GM12875 (cell line): ENCODE measurements around the gene CNKSR3.

Experiments used
- H3K4me3 ChIP-seq: one replicate; pipeline ENCODE4 v1.5.1; 2011; ENCODE audit warnings: low read depth, low read length, control low read depth
- TF ChIP-seq, protein P1 (sequence below): IDR thresholded peaks from 2 replicates; pipeline ENCODE4 v1.5.1; 2011; ENCODE audit warnings: low read depth, mild to moderate bottlenecking, control low read depth, inconsistent platforms, low read length, moderate library complexity, borderline replicate concordance; ENCODE audit not compliant: insufficient read depth

Gene CNKSR3

DNA sequence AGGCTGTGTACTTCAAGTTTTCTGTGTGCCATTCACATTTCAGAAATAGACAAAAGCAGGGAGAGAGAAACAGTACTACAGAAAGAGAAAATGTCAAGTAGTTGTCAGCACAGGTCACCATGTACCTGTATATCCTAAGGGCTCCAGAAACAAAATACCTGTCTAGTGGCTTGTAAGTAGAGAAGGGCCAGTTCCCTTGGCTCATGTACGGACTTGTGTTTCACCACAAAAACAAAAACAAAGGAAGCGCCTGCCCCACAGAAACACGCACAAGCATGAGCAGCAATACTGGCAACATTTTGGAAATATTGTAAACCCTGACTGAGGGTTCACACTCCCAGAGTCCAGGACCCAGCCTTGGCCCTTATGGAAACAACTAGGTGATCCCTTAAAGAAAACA lies 44.3 kb downstream of the CNKSR3 start:
- H3K4me3 ChIP-seq: no peak overlapping the region
- TF ChIP-seq, protein P1, sequence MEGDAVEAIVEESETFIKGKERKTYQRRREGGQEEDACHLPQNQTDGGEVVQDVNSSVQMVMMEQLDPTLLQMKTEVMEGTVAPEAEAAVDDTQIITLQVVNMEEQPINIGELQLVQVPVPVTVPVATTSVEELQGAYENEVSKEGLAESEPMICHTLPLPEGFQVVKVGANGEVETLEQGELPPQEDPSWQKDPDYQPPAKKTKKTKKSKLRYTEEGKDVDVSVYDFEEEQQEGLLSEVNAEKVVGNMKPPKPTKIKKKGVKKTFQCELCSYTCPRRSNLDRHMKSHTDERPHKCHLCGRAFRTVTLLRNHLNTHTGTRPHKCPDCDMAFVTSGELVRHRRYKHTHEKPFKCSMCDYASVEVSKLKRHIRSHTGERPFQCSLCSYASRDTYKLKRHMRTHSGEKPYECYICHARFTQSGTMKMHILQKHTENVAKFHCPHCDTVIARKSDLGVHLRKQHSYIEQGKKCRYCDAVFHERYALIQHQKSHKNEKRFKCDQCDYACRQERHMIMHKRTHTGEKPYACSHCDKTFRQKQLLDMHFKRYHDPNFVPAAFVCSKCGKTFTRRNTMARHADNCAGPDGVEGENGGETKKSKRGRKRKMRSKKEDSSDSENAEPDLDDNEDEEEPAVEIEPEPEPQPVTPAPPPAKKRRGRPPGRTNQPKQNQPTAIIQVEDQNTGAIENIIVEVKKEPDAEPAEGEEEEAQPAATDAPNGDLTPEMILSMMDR: no peak

DNA sequence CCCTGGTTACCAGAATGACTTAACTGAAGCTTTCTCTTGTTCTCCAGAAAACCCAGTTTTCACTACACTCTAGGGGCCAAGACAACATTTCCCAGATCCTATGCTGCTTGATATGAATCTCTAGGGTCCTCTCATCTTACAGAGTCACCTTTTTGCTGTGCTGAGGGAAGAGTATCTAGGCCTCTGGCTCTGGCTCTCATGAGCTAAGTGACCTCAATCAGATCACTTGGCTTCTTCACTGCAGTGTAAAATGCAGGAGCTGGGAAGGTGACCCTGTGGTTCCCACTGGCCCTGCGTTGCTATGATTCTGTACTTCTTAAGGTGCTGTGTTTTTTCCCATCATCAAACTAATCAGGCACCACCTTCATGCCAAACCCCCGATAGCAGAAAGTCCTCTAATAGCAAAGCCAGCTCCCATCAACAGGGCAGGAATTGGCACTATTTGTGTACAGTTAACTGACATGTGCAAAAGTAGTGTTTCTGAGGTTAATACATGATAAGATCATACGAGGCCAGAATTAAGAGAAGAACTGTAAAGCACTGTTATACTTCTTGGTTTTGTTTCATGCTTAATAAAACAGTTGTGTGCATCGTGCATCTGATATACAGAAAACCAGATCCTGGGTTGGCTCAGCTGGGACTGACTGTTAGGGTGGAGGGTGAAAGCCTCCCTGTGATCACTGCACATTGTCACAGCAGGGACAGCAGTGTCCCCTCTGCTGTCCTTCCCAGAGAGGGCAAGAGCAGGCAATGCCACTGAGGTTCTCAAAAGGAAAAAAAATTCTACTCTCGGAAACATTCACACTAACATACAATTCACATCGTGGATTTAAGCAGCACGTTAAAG lies 46.7 kb downstream of the CNKSR3 start:
- TF ChIP-seq, protein P1: no peak
- no peak overlapping the region for H3K4me3 ChIP-seq

DNA sequence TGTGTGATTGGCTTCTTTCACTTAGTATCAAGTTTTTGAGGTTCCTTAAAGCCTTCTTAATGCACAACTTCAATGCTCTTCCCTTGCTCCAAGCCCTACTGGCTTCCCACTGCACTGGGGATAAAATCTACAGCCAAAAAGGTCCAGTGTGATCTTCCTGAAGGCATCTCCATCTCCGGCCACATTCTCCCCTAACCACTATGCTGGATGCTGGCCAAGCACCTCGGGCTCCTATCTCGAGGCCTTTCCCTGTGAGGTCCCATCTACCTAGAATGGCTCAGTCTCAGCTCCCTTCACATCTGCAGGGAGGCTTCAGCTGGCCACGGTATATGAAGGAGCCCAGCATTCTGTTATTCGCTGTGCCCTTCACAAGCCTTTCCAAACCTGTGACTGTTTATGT lies 48.1 kb downstream of the CNKSR3 start:
- TF ChIP-seq, protein P1: no peak
- no peak overlapping the region for H3K4me3 ChIP-seq

DNA sequence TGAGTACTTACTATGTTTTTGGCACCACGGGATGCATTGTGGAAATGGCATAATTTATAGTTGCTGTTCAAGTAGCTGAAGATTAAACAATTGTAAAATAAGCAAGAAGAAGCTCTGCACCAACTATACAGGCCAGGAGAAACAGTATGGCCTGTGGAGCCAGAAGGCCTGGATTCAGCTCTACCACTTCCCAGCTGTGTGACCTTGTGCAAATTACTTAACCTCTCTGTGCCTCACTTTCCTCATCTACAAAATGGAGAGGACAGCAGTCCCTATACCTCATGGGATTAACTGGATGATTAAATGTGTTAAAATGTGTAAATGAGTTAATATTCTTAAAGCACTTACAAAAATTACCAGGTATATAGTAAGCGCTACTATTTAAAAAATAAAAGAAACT lies 49.1 kb downstream of the CNKSR3 start:
- no peak overlapping the region for H3K4me3 ChIP-seq
- TF ChIP-seq, protein P1: no peak

DNA sequence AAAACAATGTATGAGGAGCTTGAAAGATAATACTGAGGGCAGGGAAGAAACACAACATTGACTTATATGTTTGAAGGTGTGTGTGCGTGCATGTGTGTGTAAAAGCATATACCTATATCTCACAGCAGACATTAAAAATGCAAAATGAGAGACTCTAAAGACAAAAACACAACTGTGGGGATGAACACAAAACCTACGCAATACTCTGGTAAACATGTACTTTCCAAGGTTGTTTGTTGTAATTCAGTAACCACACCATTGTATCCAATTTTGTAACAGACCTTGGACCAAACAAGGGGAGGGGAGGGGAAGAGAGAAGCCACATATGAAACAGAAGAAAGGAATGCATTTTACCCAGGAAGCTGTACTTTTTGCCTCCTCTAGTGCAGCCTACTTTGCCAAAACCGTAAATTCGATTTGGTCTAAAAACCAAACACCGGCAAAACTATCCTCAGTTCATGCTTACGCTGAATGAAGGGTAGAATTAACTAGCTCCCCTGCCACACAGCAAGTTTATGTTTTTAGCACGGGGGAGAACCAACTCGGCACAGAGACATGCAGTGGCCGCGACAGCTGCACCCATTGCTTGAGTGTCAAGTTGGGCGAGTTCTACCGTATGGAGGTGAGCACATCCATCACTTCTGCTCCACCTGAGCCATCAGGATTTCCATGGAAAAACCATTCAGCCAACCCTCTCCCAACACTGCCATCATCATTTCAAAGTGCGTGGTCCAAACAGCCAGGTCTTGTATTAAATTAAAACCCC lies 50.0 kb downstream of the CNKSR3 start:
- TF ChIP-seq, protein P1: no peak
- H3K4me3 ChIP-seq: no peak overlapping the region

DNA sequence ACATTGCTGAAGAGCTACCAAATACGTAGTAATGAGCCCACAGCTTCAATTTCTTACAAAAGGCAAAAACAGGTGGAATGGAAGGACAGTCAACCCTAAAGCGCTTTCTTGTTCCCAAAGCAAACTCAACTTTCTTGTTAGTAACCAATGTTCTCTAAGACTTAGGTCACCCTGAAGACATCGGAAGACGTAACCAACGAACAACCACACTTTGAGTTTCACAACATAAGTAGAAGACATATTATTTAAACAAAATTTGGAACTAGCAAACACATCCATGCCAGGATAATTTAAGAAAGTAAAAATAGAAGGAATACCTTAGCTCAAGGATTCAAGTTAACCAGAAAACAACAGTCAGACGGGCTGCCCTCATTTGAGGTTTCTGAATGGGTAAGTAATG lies 51.0 kb downstream of the CNKSR3 start:
- H3K4me3 ChIP-seq: no peak overlapping the region
- TF ChIP-seq, protein P1: no peak
